GM12878 (cell line): Measurements from ENCODE around the gene PNPLA3. TPM values are rescaled to one million over a fixed set of nuclear protein-coding genes. Genes with fewer than 3 reads are reported as not detected.

ENCODE experiments used
- ATAC-seq: fragments of 200-7000 bp; cut with Tn5 transposase; 3 replicates; pipeline ENCODE4 v1.9.1; 2020; ENCODE audit warnings: mild to moderate bottlenecking, moderate library complexity
- BruUV-seq: library from RNA; stranded (reverse); fragments of 400-500 nt; replicated peaks from 2 replicates; lab custom pipeline; 2021; lab: Mats Ljungman, UMichigan
- CTCF ChIA-PET: fragments of 300-600 bp; sonication (Branson Sonifier 250); formaldehyde crosslinking; extraction: SDS; loops from one replicate; lab custom pipeline; 2021; ENCODE audit warnings: inconsistent platforms; lab: Yijun Ruan, JAX
- POLR2A ChIA-PET: fragments of 350-600 bp; formaldehyde crosslinking; extraction: SDS; loops from one replicate; lab custom pipeline; 2021; ENCODE audit warnings: inconsistent platforms; lab: Charles Lee
- RAD21 ChIA-PET: fragments of 300-600 bp; sonication (Branson Sonifier 250); formaldehyde crosslinking; loops from one replicate; lab custom pipeline; 2023; ENCODE audit warnings: antibody characterized with exemption; ENCODE audit not compliant: unreplicated experiment; lab: Charles Lee
- SMC1A ChIA-PET: fragments of 300-600 bp; sonication (Branson Sonifier 250); formaldehyde crosslinking; loops from one replicate; lab custom pipeline; 2023; ENCODE audit not compliant: unreplicated experiment, uncharacterized antibody; lab: Charles Lee
- DNase-seq: peaks from one replicate; pipeline ENCODE4 v3.0.0-alpha.2; 2011; ENCODE audit warnings: low read depth, low spot score
- FAIRE-seq: peaks from 3 replicates; lab custom pipeline; 2011; peaks lifted over from hg19 to GRCh38; lab: Jason Lieb, UNC
- H2AFZ ChIP-seq: 2 replicates; pipeline ENCODE4 v1.6.0; 2011; ENCODE audit warnings: low read depth, low read length, control low read depth; ENCODE audit not compliant: control insufficient read depth
- H3K27ac ChIP-seq: 2 replicates; pipeline ENCODE4 v1.5.1; 2011; ENCODE audit warnings: control low read depth; ENCODE audit not compliant: control insufficient read depth, insufficient read depth
- H3K27me3 ChIP-seq, 2 experiments: replicated peaks in 1 of 2; 2 replicates each; pipeline versions ENCODE4 v1.6.0 to v1.6.1; 2011; ENCODE audit warnings: low read length in 1 of 2; ENCODE audit not compliant: control insufficient read depth in 2 of 2, insufficient read depth in 2 of 2
- H3K36me3 ChIP-seq, 2 experiments: 2 replicates each; pipeline ENCODE4 v1.5.1; 2011; ENCODE audit warnings: low read length in 1 of 2; ENCODE audit not compliant: control insufficient read depth in 2 of 2, insufficient read depth in 2 of 2
- H3K4me1 ChIP-seq: 2 replicates; pipeline ENCODE4 v1.6.1; 2011; ENCODE audit warnings: mild to moderate bottlenecking, low read length, moderate library complexity, mixed read lengths; ENCODE audit not compliant: control insufficient read depth, insufficient read depth
- H3K4me2 ChIP-seq: 2 replicates; pipeline ENCODE4 v1.6.0; 2011; ENCODE audit warnings: control low read depth; ENCODE audit not compliant: control insufficient read depth, insufficient read depth
- H3K4me3 ChIP-seq: fragments of 200-600 bp; sonication (generic); 2 replicates; pipeline ENCODE4 v1.5.1; 2016
- H3K79me2 ChIP-seq: 2 replicates; pipeline ENCODE4 v1.6.0; 2011; ENCODE audit warnings: low read length; ENCODE audit not compliant: control insufficient read depth, insufficient read depth
- H3K9ac ChIP-seq: 2 replicates; pipeline ENCODE4 v1.8.0; 2011; ENCODE audit warnings: low read length, control low read depth, mixed read lengths; ENCODE audit not compliant: control insufficient read depth, insufficient read depth
- H3K9me3 ChIP-seq: replicated peaks from 3 replicates; pipeline ENCODE4 v1.5.1; 2011; ENCODE audit warnings: mild to moderate bottlenecking, low read length; ENCODE audit not compliant: control insufficient read depth, insufficient read depth
- H4K20me1 ChIP-seq: 2 replicates; pipeline ENCODE4 v1.6.0; 2011; ENCODE audit not compliant: control insufficient read depth, insufficient read depth
- BCLAF1 ChIP-seq: fragments of 450-650 bp; IDR thresholded peaks from 2 replicates; pipeline ENCODE4 v1.6.1; 2017; ENCODE audit warnings: antibody characterized with exemption, mild to moderate bottlenecking, moderate library complexity
- BHLHE40 ChIP-seq, 2 experiments: fragments of 450-650 bp in 1 of 2; IDR thresholded peaks; 2 replicates each; pipeline ENCODE4 v1.6.1; 2011 to 2017; ENCODE audit warnings: low read depth in 2 of 2, borderline replicate concordance in 1 of 2, improper control_type of control experiment in 1 of 2, low read length in 1 of 2, mild to moderate bottlenecking in 1 of 2
- DPF2 ChIP-seq: fragments of 450-650 bp; IDR thresholded peaks from 2 replicates; pipeline ENCODE4 v1.6.1; 2017; ENCODE audit warnings: mild to moderate bottlenecking
- E2F8 ChIP-seq: fragments of 450-650 bp; IDR thresholded peaks from 2 replicates; pipeline ENCODE4 v1.6.1; 2018; ENCODE audit warnings: mild to moderate bottlenecking, low read depth, moderate library complexity; ENCODE audit not compliant: partially characterized antibody
- MYB ChIP-seq: fragments of 150-350 bp; IDR thresholded peaks from 2 replicates; pipeline ENCODE4 v1.6.1; 2014; ENCODE audit warnings: mild to moderate bottlenecking, low read depth, low read length, borderline replicate concordance
- PAX5 ChIP-seq: IDR thresholded peaks from 2 replicates; pipeline ENCODE4 v1.6.1; 2011; ENCODE audit warnings: low read depth, low read length, borderline replicate concordance
- PBX3 ChIP-seq: IDR thresholded peaks from 2 replicates; pipeline ENCODE4 v1.6.1; 2011; ENCODE audit warnings: mild to moderate bottlenecking, low read depth, low read length, moderate library complexity; ENCODE audit not compliant: insufficient replicate concordance
- SKIL ChIP-seq: fragments of 450-650 bp; IDR thresholded peaks from 2 replicates; pipeline ENCODE4 v1.6.1; 2017; ENCODE audit warnings: mild to moderate bottlenecking, low read depth, inconsistent platforms; ENCODE audit not compliant: poor library complexity, severe bottlenecking
- SREBF2 ChIP-seq: IDR thresholded peaks from 2 replicates; pipeline ENCODE4 v1.6.1; 2012; ENCODE audit warnings: mild to moderate bottlenecking, low read length
- ZNF217 ChIP-seq: fragments of 450-650 bp; IDR thresholded peaks from 2 replicates; pipeline ENCODE4 v1.6.1; 2017; ENCODE audit warnings: antibody characterized with exemption, mild to moderate bottlenecking
- ZNF274 ChIP-seq: IDR thresholded peaks from one replicate; pipeline ENCODE4 v1.8.0; 2011; ENCODE audit not compliant: insufficient read length, insufficient read depth
- ZSCAN29 ChIP-seq: fragments of 450-650 bp; IDR thresholded peaks from 2 replicates; pipeline ENCODE4 v1.6.1; 2017; ENCODE audit warnings: mild to moderate bottlenecking, moderate library complexity
- WGBS: methylation state at CpG from one replicate; pipeline ENCODE4 v1.1.6; 2016; ENCODE audit warnings: low lambda C conversion rate; ENCODE audit not compliant: insufficient replicate concordance, insufficient coverage; ENCODE audit errors: missing lambda C conversion rate; 5-methylcytosine and 5-hydroxymethylcytosine counted together
- in situ Hi-C: fragments of 300-500 bp; cut with MboI; formaldehyde crosslinking; loops from 9 replicates; pipeline ENCODE4 v1.14.3; 2018; ENCODE audit warnings: mixed read lengths
- intact Hi-C: fragments of 100-400 bp; cut with micrococcal nuclease; formaldehyde crosslinking; loops from one replicate; pipeline ENCODE4 v1.14.2; 2022; ENCODE audit not compliant: unreplicated experiment
- polyA plus RNA-seq, 11 experiments: library from polyadenylated mRNA; depleted of rRNA in 4 of 11; unstranded in 6 of 11; stranded (reverse) in 5 of 11; fragments of >200 nt; fragmentation: Nextera tagmentation in 4 of 11; fragmentation: Illumina TruSeq in 1 of 11; extraction: Ambion mirVana in 4 of 11; extraction: Trizol in 1 of 11; gene quantifications; 1 replicate in 1 of 11; 2 replicates in 10 of 11; pipeline versions ENCODE4 v1.2.1 to v1.2.3, GENCODE V29; 2011 to 2016; ENCODE audit warnings: inconsistent platforms in 2 of 11, missing spikeins in 2 of 11, low read depth in 1 of 11
- total RNA-seq, 4 experiments: library from RNA; depleted of rRNA in 3 of 4; stranded (reverse); fragments of >200 nt in 3 of 4; fragmentation: Illumina TruSeq in 1 of 4; extraction: Trizol in 1 of 4; gene quantifications; 2 replicates each; pipeline versions ENCODE4 v1.2.1 to v1.2.3, GENCODE V29; 2013 to 2021

PNPLA3 gene
- total and polyA plus RNA-seq, 10 of the 15 experiments (the other 5 are each of a cell fraction or from before 2014, with no cell fraction given), result 0.05 to 0.08 TPM; not detected in 8

- Histone ChIP-seq H3K27me3 (peaks cover 0 to 5% of the 10 kb centered on the region in 2 experiments; a peak in 3 of 4 replicates), H3K36me3 (no peaks in the 10 kb centered on the region), H3K9me3 (no peaks in the 10 kb centered on the region), H3K4me2 (no peak overlapping the region), H4K20me1 (no peaks in the 10 kb centered on the region), H3K79me2 (no peaks in the 10 kb centered on the region), H3K4me1 (peaks cover 9% of the 10 kb centered on the region), H2AFZ (no peak overlapping the region), H3K27ac (no peak overlapping the region), H3K4me3 (no peak overlapping the region), H3K9ac (no peak overlapping the region)
- RAD21 ChIA-PET, result interaction anchor here (1.1 to 1.2 kb wide), 2 partner anchors 63 to 745 kb away, joined by 3 to 14 read pairs; no protein-coding TSS in a partner anchor
- POLR2A ChIA-PET, result no interaction called here
- ATAC-seq (no peak), FAIRE-seq (no peak), DNase-seq (no peak)
- CTCF ChIA-PET, result interaction anchor here (0.6 to 1.6 kb wide), 24 partner anchors 9 to 798 kb away, joined by 3 to 37 read pairs (median 4); no protein-coding TSS in a partner anchor
- in situ Hi-C loops (no loop called here), intact Hi-C loops (loop anchor here (10.0 kb wide), 1 partner anchor 137 kb away; no protein-coding TSS in a partner anchor)
- no peak for TF ChIP-seq BCLAF1
- TF ChIP-seq SKIL, result no peak
- TF ChIP-seq PAX5, result no peak
- TF ChIP-seq PBX3, result no peak
- TF ChIP-seq SREBF2, result no peak
- TF ChIP-seq E2F8, result no peak
- no peak for TF ChIP-seq BHLHE40 (IDR thresholded peaks at IDR 0.05; ENCODE audit: borderline replicate concordance in 1 of 2, low read depth in 2 of 2, low read length in 1 of 2)
- TF ChIP-seq ZSCAN29, result no peak
- TF ChIP-seq ZNF217, result no peak
- no peak for TF ChIP-seq MYB
- TF ChIP-seq ZNF274, result no peak
- TF ChIP-seq DPF2, result no peak
- BruUV-seq, result no TSS peak
- 38% methylated on average over 9 of the region's 9 CpGs for WGBS
- SMC1A ChIA-PET, result interaction anchor here (0.7 to 1.3 kb wide), 4 partner anchors 61 to 280 kb away, joined by 4 to 6 read pairs (median 4); partner anchors contain the start of gene SAMM50
Observed at GRCh38 chr22:43882122-43882767, 41.4 kb upstream of the PNPLA3 start.
